RCC 7860 (cell line): Measurements from ENCODE around the gene SPON2.
"Not testable (repeated sequence)": the region's sequence is repeated elsewhere in the genome, so short reads cannot be mapped to it uniquely, and the experiment has no call there.

Experiments
- DNase-seq: peaks from one replicate; pipeline ENCODE4 v3.0.0-alpha.2; 2015; ENCODE audit warnings: low spot score
- FAIRE-seq: peaks from 2 replicates; lab custom pipeline; 2012; peaks lifted over from hg19 to GRCh38; lab: Jason Lieb, UNC

The SPON2 gene

GRCh38 chr4:1153567-1154090 is 18.8 kb downstream of the SPON2 start:
- FAIRE-seq, result no peak
- DNase-seq, result no peak

- FAIRE-seq (no peak), DNase-seq (no peak)
Observed at GRCh38 chr4:1152290-1152689, 20.1 kb downstream of the SPON2 start.

DNA sequence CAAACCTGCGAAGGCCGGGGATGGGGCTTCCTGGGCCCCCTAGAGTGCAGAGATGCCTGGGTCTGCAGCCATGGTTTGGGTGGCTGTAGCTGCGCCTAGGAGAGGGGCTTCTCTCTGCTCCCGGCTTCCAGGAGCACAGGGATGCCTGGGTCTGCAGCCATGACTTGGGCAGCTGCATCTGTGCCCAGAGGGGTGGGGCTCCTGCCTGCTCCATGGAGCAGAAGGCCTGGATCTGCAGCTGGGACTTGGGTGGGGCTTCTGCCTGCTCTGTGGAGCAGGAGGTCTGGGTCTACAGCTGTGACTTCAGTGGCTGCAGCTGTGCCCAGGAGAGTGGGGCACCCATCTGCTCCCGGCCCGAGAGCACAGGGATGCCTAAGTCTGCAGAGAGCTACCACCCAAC is 20.8 kb downstream of the SPON2 start:
- FAIRE-seq (no peak), DNase-seq (no peak)

- no peak for DNase-seq
- FAIRE-seq, result no peak
Observed at GRCh38 chr4:1150875-1151274, 21.5 kb downstream of the SPON2 start.

DNA sequence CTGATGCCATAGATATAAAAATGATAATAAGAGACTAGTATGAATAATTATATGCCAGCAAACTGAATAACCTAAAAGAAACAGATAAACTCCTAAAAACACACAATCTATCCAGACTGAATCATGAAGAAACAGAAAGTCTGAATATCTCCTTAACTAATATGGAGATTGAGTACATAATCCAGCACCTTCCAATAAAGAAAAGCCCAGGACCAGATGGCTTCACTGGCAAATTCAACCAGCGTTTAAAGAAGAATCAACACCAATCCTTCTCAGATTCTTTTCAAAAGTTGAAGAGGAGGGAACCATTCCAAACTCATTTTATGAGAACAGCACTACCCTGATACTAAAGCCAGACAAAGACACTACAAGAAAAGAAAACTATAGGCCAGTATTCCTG is 32.5 kb downstream of the SPON2 start:
- DNase-seq (no peak), FAIRE-seq (no peak)

DNA sequence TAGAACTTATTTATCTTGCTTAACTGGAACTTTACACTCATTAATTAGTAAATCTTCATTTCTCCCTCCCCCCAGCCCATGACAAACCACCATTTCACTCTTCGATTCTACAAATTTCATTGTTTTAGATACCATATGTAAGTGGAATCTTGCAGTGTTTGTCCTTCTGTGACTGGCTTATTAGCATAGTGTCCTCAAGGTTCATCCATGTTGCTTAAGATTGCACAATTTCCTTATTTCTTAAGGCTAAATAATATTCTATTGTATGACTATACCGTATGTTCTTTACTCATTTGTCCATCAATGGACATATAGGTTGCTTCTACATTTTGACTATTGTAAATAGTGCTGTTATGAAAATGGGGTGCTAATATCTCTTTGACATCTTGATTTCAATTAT is 34.5 kb downstream of the SPON2 start:
- DNase-seq, result no peak
- FAIRE-seq, result no peak

- FAIRE-seq, result no peak
- DNase-seq, result no peak
Observed at GRCh38 chr4:1137063-1137776, 35.2 kb downstream of the SPON2 start.

DNA sequence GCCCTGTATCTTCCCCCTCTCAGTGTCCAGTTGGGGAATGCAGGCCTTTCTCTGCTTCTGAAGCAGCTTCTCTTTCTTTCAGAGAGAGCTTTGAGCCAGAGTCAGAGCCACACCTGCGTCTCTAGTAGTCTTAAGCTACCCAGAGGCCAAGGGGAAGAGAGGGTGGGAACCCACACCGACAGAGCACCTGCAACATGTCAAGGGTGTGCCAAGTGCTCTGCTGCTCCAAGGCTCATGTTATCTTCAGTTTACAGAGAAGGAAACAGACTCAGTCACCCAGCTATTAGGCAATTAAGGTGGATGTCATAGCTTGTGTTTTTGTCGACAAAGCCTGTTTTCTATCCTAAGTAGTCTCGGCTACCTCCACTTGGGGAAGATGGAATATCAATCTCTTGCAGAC is 36.3 kb downstream of the SPON2 start:
- no peak for FAIRE-seq

GRCh38 chr4:1133033-1133432 is 39.4 kb downstream of the SPON2 start:
- FAIRE-seq (no peak), DNase-seq (no peak)

More for the DNA sequence above, 36.3 kb downstream of the SPON2 start:
- no peak for DNase-seq

DNA sequence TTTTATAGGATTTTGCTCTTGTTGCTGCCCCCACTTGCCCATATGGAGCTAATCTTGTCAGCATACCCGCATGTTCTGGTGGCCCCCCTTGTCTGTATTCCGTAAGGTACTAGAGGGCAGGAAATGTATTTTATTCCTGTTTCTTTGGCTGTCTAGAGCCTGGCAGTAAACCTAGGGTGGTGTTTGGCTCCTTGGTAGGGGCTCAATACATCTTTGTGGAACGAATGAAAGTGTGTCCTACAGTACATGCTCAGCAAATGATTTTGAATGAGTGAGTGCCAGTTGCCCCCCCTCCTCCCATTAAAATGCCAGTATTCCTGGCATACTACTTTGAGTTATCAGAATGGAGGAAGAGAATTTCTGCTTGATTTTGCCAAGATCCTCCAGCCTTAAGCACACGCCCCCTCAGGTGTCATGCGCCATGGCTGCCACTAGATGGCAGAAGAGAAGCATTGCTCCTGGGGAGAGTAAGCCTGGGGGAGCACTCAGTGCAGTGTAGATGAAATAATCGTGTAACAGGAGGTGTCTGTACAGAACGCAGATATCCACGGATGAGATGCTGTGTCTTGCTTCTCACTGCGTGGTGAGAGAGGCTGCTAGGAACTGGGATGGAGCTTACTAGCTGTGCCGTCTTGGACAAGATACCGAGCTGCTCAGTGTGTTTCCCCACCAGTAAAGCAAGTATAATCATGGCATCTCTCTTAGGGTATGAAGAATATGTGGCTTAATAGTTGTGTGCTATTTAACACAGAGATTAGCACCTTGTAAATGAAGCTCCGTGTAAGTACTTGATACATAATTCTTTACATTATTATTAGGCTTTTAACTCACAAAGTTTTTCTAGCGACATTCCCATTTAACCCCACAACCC is 41.8 kb downstream of the SPON2 start:
- FAIRE-seq (peak; percentile 69), DNase-seq (peak; percentile 49)

DNA sequence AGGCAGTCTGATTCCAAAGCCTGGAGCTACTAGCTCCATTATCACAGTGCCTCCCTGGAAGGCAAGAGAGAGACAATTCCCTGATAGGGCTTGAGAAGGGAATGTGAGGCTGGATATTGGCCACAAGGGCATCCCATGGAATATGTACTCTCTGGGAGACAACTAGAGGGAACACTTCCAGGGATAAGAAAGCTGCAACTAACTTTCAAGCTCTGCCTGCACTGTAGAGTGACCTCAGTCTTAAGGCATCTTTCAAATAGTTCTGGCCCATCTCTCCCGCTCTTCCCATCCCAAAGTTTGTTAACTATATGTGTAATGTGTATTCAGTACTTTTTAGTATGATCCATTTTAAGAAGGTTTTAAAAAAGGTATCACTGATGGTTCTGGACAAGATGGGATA is 45.9 kb downstream of the SPON2 start:
- no peak for FAIRE-seq
- no peak for DNase-seq

DNA sequence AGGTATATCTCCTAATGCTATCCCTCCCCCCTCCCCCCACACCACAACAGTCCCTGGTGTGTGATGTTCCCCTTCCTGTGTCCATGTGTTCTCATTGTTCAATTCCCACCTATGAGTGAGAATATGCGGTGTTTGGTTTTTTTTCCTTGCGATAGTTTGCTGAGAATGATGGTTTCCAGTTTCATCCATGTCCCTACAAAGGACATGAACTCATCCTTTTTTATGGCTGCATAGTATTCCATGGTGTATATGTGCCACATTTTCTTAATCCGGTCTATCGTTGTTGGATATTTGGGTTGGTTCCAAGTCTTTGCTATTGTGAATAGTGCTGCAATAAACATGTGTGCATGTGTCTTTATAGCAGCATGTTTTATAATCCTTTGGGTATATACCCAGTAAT is 46.9 kb downstream of the SPON2 start:
- FAIRE-seq, DNase-seq: not testable (repeated sequence)

GRCh38 chr4:1124818-1125217 is 47.6 kb downstream of the SPON2 start:
- FAIRE-seq (no peak), DNase-seq (no peak)

- no peak for DNase-seq
- FAIRE-seq, result no peak
Observed at GRCh38 chr4:1122505-1122904, 49.9 kb downstream of the SPON2 start.
